ENCODE results near the gene RPTOR.

DNA sequence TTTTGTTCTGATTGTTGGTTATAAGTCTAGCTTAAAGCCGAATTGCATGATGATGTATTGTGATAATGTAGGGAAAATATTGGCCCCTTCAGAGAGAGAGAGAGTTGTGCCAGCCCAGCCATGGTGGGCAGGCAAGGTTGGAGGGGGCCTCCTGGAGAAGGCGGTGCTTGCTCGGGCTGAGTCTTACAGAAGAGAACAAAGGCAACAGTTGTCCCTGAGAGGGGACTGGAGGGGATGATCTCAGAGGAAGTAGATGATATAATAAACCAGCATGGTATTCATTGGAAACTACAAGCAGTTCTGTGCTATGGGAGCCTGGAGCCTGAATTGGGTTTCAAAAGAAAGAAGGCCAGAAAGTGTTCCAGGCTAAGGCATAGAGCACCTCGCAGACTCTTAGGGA is 173.8 kb downstream of the RPTOR start:
- TF ChIP-seq, protein P1, sequence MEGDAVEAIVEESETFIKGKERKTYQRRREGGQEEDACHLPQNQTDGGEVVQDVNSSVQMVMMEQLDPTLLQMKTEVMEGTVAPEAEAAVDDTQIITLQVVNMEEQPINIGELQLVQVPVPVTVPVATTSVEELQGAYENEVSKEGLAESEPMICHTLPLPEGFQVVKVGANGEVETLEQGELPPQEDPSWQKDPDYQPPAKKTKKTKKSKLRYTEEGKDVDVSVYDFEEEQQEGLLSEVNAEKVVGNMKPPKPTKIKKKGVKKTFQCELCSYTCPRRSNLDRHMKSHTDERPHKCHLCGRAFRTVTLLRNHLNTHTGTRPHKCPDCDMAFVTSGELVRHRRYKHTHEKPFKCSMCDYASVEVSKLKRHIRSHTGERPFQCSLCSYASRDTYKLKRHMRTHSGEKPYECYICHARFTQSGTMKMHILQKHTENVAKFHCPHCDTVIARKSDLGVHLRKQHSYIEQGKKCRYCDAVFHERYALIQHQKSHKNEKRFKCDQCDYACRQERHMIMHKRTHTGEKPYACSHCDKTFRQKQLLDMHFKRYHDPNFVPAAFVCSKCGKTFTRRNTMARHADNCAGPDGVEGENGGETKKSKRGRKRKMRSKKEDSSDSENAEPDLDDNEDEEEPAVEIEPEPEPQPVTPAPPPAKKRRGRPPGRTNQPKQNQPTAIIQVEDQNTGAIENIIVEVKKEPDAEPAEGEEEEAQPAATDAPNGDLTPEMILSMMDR (IDR thresholded peaks at IDR 0.05), result no peak
- TF ChIP-seq POLR2AphosphoS5 (IDR thresholded peaks at IDR 0.05), result no peak

Data from upper lobe of left lung (tissue), 4 donors.